Forelimb muscle (tissue), 1 donor: ENCODE data around the gene PHPT1. TPM values are rescaled to one million over a fixed set of nuclear protein-coding genes. Genes with fewer than 3 reads are reported as not detected.
A peak's percentile ranks its signal among the peaks of the same experiment; 100 is the strongest.
"Not testable (repeated sequence)": the region's sequence is repeated elsewhere in the genome, so short reads cannot be mapped to it uniquely, and the experiment has no call there.

Experiments
- DNase-seq: peaks from one replicate; pipeline ENCODE4 v3.0.0-alpha.2; 2013; ENCODE audit warnings: low read depth
- polyA plus RNA-seq: library from polyadenylated mRNA; unstranded; fragments of 120-200 nt; gene quantifications from one replicate; pipeline ENCODE4 v1.2.1, GENCODE V29; 2013; ENCODE audit not compliant: insufficient read length

Gene PHPT1
- polyA plus RNA-seq, result 99.6 TPM

- peak; percentile 99 for DNase-seq
Measured at GRCh38 chr9:136849038-136849959, at the start of gene PHPT1. Gene PHPT1, plus strand, starts transcription at chr9:136849409. Its CDS starts 22 bp downstream, at chr9:136849431.

DNA sequence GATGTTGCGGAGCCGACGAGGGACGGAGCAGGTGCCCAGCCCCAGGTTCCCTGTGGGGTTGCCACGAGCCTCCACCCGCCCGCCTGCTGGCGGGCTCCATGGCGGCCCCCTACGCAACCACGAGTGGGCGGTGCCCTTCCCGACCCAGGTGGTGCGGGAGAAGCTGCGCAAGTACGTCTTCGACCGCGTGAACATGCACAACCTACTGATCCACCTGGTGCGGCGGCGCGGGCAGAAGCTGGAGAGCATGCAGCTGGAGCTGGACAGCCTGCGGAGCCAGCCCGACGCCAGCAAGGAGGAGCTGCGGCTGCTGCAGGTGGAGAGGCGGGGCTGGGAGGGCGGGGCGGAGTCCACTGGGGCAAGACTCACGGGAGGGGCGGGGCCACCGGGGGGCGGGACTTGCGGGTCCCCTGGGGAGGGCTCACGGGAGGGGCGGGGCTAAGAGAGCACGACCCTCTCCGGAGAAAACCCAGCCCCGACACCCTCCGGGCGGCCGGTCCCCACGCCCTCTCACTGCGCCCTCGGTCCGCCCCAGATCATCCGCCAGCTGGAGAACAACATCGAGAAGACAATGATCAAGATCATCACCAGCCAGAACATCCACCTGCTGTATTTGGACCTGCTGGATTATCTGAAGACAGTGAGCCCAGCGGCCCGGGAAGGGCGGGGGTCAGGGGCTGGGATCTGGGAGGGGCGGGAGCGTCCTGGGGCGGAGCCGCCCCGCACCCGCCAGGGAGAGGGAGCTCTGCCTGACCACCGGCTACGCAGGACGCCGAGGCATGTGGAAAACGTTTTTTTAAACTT, 49.2 kb upstream of the PHPT1 start:
- no peak for DNase-seq

- no peak for DNase-seq
Measured at GRCh38 chr9:136802321-136802720, 46.9 kb upstream of the PHPT1 start.

DNA sequence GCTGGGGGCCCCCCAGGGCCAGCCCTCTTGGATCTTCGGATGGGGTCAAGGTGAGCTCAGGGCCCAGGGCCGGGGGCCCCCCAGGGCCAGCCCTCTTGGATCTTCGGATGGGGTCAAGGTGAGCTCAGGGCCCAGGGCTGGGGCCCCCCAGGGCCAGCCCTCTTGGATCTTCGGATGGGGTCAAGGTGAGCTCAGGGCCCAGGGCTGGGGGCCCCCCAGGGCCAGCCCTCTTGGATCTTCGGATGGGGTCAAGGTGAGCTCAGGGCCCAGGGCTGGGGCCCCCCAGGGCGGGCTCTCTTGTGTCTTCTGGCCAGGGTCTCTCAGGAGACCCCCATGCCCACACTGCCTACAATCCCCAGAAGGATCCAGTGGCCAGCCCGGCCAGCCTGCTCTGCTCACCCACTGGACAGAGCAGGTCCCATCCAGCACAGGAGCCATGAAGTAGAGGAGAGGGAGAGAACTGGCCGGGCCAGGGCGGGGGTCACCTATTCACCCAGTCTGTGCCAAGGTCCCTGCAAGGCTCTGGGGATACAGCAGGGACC, 46.1 kb upstream of the PHPT1 start:
- not testable (repeated sequence) for DNase-seq

- no peak for DNase-seq
Measured at GRCh38 chr9:136803551-136804508, 45.4 kb upstream of the PHPT1 start.

DNA sequence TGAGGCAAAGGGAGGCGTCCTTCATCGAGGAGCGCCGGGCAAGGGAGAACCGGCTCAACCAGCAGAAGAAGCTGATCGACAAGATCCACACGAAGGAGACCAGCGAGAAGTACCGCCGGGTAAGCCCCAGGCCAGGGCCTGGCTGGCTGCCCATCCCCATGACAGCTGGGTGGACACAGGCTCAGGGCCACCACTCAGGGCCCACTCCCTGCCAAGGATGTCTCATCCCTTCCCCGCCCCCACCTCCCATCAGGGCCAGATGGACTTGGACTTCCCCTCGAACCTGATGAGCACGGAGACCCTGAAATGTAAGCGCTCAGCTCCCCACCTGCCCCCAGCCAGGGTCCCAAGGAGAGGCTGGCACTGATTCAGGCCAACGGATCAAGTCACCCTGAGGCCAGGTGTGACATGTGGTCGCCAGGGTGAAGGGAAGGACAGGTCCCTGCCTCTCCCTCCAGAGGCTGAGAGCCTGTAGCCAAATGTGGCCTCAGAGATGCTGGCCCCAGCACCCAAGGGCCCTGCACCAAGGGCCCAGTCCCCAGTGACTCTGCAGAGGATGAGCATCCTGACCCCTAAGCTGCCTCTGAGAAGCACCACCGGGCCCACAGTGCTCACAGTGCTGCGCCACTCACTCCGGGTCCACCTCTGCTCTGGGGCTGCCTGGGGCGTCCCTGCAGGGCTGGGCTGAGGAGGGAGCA, 44.6 kb upstream of the PHPT1 start:
- no peak for DNase-seq

DNA sequence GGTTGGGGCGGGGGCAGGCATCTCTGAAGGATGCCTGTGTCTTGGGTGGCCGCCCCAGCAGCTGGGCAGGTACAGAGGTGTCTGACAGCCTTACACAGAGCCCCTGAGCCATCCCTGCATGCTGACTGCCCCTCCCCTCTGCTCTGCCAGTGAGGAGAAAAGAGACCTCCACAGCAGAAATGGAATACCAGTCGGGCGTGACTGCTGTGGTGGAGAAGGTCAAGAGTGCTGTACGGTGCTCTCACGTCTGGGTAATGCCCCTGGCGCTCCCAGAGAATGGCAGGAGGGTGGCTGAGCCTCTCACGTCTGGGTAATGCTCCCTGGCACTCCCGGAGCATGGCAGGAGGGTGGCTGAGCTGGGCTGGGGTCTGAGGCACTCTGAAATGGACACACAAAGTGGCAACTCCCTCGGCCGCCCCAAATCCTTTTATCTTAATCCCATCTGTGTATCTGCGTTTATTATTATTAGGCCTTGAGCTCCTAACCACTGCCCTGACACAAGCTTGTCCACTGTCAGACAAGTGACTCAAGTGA, 43.9 kb upstream of the PHPT1 start:
- no peak for DNase-seq

DNA sequence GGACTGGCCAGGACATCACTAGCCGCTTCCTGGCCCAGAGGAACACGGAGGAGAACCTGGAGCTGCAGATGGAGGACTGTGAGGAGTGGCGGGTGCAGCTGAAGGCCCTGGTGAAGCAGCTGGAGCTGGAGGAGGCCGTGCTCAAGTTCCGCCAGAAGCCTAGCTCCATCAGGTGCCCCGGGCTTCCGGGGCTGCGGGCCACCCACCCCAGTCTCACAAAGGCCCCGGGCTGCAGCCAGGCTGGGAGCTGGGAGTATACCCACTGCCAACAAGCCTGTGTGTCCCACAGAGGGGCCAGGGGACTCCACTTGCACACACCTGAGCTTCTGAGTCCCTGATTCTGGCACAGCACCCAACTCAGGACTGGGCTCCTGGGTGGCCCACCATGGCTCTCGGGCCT, 43.1 kb upstream of the PHPT1 start:
- no peak for DNase-seq

- DNase-seq, result no peak
Measured at GRCh38 chr9:136806631-136807201, 42.5 kb upstream of the PHPT1 start.

DNA sequence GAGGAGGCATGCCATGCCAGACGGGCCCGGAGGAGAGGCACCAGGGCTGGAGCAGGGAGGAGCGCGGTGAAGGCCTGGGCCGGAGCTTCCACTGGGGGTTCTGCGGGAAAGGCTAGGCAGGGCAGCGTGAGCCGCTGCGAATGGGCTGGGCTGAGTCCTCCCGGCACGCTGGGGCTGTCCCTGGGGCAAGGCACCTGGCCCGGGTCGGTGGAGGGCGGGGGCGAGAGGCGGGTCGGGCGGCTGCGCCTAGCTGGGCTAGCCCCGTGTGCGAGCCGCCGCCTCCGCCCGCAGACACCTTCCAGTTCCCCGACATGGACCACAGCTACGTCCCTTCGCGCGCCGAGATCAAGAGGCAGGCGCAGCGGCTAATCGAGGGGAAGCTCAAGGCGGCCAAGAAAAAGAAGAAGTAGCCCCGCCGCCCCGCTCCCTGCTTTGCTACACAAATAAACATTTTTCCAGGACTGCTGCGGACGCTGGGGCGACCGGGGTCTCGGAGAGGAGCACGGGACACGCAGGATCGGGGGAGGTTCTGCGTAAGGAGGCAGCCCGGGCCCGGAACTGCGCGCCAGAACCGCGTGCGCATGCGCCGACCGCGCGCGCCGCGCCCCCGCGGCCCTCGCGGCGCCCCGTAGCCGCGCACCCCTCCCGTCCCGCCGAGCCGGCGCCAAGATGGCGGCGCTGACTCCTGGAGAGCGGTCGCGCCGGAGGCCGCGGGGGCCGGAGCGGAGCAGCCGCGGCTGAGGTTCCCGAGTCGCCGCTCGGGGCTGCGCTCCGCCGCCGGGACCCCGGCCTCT, 41.7 kb upstream of the PHPT1 start, which contains the start of gene RABL6:
Gene RABL6 (plus strand): TSS at position 668 of the 794 bp plus-strand sequence. CDS start 249 bp downstream, outside the sequence.
- peak; percentile 48 for DNase-seq

- no peak for DNase-seq
Measured at GRCh38 chr9:136808075-136808805, 41.0 kb upstream of the PHPT1 start.

GRCh38 chr9:136808806-136809158, 40.4 kb upstream of the PHPT1 start:
- DNase-seq, result no peak

DNA sequence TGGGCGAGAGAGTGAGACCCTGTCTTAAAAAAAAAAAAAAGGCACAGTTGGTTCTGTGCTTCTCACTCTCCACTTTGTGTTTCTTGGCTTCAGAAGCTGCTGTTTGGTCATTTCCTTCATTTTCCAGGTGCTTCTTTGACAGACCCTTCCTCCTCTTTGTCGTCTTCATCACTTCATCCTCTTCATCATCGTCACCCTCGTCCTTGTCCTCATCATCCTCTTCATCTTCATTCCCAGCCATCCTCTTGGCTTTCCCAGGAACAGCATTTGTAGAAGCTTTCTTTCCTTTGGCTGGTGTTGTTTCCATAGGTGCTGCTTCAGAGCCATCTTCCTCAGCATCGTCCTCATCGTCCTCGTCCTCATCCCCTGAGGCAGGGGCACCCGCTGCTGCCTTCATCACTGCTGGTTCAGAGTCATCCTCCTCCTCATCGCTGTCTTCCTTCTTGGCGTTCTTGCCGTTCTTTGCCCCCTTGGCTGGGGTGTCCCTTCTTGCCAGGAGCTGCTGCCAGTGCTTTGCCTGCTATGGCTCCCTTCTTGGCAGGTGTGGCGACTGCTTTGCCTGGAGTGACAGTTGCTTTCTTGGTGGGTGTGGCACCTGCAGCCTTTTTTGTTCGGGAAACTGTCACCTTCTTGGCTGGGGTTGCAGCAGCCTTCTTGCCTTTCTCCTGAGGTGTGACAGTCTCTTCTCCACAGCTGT, 34.3 kb upstream of the PHPT1 start:
- no peak for DNase-seq

- no peak for DNase-seq
Measured at GRCh38 chr9:136815422-136815782, 33.8 kb upstream of the PHPT1 start.

- no peak for DNase-seq
Measured at GRCh38 chr9:136820971-136821825, 28.0 kb upstream of the PHPT1 start.

DNA sequence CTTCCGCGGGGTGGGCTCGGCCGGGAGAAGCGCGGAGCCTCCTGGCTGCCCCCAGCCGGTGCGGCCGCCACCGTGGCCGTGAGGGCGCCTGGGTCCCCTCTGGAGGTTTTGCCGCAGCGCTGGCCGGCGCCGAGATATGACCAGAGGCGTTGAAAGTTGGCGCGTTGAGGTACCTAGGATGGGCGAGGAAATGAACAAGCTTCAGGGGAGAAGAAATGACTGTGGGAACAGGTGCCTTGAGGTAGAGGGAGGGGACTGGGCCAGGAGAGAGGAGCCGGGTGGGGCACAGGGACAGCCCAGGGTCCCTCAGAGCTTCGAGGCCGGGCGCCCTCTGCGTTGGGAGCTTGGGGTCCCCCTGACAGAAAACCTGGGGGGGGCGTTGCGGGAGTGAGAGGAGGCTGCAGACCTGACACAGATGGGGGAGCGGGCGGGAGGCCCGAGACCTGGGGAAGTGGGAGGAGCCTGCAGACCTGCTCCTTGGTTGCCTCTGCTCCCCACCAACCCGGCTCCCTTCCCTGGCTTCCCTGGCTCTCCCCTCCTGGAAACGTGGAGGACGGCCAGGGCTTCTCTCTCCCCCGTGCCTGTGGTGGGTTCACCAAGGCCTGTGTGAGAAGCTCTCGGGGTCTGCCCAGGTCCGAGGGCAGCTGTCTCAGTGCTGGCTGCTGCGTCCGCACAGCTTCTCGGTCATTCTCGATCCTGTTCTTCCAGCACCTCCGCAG, 27.2 kb upstream of the PHPT1 start:
- no peak for DNase-seq
